GM21423 (cell line): Measurements from ENCODE around the gene BAIAP2.
"Not testable (repeated sequence)": the region's sequence is repeated elsewhere in the genome, so short reads cannot be mapped to it uniquely, and the experiment has no call there.

Experiments
- ATAC-seq: cut with Tn5 transposase; IDR thresholded peaks from one replicate; pipeline ENCODE4 v1.9.1; 2021; ENCODE audit warnings: mild to moderate bottlenecking, moderate library complexity; ENCODE audit not compliant: unreplicated experiment

Gene BAIAP2

GRCh38 chr17:81134064-81134781, 99.3 kb downstream of the BAIAP2 start:
- no peak for ATAC-seq

DNA sequence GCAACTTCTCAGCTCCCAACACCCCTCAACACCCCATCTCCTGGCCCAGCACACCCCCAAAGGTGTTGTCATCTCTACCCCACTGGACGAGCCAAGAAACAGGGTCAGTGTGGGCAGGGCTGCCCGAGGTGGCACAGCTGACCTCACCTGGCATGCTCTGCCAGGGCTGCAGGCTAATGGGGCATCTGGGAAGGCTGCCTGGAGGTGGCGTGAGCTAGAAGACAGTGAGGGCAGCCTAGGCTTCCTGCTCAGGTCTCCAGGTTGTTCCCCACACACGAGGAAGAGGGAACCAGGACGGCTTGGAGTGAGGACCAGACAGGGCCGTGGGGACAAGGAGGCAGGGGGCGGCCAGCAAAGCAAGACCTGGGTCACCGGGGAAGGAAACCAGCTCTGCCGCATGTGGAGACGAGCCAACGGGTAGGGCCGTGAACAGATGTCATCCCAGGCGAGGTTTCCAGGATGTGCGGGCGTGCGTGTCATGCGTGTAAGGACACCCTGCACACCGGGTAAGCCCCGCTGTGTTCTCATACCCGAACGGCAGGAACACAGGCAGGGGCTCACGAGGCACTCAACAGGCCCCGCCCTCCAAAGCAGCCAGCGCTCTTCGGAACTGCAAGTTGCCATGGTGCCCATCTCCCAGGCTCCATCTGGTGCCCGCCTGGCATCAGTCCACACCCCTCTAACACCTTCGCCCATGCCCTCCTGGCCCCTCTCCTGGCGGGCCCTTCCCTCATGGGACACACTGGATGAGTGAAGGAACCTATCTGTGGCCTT, 100.7 kb downstream of the BAIAP2 start:
- ATAC-seq, result no peak

- no peak for ATAC-seq
These were observed 101.4 kb downstream of the BAIAP2 start for GRCh38 chr17:81136366-81136765.

DNA sequence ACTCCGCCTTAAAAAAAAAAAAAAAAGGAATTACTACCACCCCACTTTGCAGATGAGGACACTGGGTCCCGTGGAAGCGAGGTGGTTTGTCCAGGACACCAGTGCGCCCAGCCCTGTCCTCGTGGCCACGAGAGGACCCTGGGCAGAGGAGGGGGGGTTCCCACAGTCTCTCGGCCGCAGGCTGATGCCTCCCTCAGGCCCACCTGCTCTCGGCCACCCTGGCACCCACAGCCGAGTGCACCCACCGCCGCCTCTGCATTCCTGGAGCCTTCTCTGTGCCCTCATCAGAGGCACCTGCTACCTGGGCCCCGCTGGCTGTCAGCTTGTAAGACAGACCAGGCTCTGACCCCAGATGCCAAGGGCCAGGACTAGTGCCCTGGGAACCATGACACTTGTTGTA, 102.3 kb downstream of the BAIAP2 start:
- ATAC-seq, result no peak

DNA sequence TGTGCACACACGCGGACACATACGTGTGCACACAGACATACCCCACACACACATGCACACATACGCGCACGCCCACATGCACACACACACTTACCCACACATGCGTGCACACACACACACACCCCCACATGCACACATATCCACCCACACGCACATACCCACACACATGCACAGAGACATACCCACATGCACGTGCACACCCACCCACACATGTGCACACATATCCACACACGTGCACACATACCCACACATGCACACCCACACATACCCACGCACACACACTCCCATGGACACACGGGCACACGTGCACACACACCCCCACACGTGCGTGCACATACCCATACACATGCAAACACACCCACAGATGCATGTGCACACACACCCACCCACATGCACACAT, 103.1 kb downstream of the BAIAP2 start:
- no peak for ATAC-seq

DNA sequence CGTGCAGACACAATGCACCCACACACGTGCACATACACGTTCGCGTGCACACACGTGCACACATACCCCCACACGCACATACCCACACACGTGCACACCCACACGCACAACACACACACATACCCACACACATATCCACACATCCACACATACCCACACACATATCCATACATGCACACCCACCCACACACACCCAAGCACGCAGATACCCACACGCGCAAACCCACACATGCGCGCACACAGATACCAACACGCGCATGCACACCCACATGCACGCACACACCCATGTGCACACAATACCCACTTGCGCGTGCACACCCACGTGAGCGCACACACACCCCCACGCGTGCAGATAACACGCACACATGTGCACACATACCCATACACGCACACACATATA, 103.5 kb downstream of the BAIAP2 start:
- ATAC-seq, result no peak

DNA sequence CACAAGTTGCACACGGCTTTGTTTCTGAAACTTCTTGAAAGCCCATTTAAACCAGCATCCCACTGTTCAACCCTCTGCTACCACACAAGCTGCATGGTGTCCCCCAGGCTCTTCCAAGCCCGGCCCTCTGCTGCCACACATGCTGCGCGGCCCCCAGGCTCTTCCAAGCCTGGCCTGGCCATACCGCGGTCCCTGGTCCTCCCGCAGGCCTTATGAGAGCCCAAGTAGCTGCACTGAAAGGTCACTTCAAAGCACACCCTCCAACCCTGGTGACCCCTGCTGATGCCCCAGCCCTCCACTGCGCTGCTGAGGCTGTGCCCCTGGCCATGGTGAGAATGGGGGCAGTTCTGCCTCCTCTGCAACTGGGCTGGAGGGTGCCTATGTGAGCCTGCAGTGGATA, 104.5 kb downstream of the BAIAP2 start:
- ATAC-seq, result no peak

- ATAC-seq, result no peak
These were observed 105.1 kb downstream of the BAIAP2 start for GRCh38 chr17:81140018-81140417.

- ATAC-seq, result no peak
These were observed 105.7 kb downstream of the BAIAP2 start for GRCh38 chr17:81140695-81141094.

DNA sequence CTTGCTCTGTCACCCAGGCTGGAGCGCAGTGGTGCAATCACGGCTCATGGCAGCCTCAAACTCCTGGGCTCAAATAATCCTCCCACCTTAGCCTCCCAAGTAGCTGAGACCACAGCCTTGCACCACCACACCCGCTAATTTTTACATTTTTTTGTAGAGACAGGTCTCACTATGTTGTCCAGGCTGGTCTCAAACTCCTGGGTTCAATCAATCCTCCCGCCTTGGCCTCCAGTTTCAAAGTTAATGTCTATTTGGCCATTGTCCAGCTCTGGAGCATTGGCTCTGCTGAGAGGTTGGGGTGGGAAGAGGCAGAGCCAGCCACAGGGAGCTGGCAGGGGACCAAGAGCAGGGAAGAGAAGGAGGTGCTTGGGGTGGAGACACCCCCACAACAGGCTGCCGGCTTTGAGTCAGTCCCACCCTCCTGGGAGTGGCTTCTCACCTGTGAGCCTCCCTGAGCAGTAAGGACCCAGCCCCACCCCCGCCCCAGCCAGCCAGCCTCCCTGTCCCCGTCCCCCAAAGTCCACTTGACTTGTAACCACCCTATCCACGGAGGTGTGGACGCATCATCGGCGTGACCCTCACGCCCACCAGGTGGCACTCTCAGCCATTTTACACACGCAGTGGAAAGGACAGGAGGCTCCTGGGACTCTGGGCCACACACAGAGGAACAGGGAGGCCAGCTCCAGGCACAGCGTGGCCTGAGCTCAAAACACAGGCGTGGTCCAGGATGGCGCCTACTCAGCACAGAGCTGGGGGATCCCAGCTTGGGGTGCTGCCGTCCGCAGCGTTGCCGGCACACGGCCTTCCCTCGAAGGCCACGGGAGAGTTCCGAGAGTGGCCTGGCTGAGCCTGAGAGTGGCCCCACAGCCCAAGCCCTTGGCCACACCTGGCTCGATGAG, 107.6 kb downstream of the BAIAP2 start:
- ATAC-seq, result no peak

DNA sequence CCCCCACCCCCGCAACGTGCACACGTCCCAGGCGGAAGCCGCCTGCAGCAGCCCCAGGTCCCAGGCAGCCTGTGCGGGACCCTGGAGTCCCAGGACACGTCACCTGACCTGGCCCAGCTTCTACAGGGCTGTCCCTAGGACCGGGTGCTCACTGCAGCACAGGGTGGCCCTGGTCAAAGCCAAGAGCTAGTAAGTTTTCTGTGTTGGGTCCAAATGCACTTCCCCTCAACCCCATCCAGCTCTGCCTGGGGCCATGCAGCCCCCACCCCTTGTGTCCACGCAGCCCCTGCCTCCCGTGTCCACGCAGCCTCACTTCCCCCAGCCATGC, 108.2 kb downstream of the BAIAP2 start:
- no peak for ATAC-seq

DNA sequence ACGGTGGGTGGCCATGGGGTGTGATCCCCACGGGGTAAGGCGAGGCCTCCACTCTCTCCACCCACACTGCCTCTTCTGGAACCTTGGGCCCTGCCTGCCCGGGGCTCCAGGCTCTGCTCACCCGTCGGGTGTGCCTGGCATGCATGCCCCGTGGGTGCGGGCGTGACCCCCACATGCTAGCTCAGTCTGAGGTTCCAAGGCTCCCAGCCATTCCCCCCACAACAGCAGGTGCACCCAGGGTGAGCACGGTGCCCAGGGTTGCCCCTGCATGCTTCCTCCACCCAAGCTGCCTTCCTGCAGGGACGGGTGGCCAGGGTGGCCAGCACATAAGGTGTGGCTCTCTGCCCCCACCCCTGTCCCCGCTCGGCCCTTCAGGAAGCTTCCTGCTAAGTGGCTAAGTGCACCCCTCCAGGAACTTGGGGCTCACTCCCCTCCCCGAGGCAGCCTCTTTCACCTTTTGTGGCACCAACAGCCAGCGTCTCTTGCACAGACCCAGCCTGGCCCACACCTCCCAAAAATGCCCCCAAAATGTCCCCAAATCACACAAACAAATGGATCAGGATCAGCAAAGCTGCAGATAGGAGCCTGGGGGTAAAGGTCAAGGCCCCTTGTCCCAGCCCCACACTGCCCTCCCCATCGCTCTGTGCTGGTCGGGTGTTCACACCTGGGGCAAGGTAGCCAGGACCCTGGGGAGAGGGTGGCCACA, 108.9 kb downstream of the BAIAP2 start:
- ATAC-seq, result no peak

DNA sequence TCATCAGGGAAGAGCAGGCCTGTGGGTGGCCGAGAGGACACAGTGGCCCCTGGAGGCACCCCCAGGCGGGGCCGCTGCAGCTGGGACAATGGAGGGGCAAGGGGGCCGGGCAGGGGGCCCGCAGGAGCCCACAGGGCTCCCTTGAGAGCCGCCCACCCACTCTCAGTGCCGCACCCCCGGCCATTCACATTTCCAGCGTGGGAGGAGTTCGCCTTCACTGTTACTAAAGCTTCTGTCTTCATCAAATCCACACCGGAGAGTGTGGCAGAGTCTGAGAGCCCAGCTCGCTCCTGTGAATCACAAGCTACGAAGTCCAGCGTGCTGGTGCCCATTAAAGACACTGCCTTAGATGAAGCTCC, 109.5 kb downstream of the BAIAP2 start:
- no peak for ATAC-seq

DNA sequence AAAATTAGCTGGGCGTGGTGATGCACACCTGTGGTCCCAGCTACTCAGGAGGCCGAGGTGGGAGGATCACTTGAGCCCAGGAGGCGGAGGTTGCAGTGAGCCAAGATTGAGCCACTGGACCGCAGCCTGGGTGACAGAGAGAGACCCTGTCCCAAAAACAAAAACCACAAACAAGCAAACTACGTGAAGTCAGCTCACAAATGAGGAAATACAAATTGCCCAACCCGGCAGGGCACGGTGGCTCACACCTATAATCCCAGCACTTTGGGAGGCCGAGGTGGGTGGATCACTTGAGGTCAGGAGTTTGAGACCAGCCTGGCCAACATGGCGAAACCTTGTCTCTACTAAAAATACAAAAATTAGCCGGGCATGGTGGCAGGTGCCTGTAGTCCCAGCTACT, 111.3 kb downstream of the BAIAP2 start:
- ATAC-seq, result not testable (repeated sequence)

DNA sequence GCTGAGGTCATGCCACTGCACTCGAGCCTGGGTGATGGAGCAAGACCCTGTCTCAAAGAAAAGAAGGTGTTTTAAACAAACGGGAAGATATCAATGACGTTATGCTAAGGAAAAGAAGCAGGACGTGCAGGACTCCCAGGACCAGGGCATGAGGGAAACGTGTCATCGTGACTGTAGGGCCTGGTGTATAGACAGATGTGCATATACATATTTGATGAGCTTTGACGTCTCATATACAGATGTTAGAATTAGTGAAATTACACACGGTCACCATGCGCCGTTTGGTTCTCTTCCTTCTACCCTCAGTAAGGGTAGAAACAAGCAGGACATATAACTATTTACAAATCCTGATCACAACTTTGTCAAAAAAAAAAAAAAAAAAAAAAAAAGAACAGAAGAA, 112.8 kb downstream of the BAIAP2 start:
- no peak for ATAC-seq

- ATAC-seq, result no peak
These were observed 113.6 kb downstream of the BAIAP2 start for GRCh38 chr17:81148571-81148970.

- no peak for ATAC-seq
These were observed 114.1 kb downstream of the BAIAP2 start for GRCh38 chr17:81148986-81149533.

- no peak for ATAC-seq
These were observed 115.6 kb downstream of the BAIAP2 start for GRCh38 chr17:81150377-81151077.

GRCh38 chr17:81151278-81151677, 116.3 kb downstream of the BAIAP2 start:
- ATAC-seq, result no peak

GRCh38 chr17:81152288-81152828, 117.4 kb downstream of the BAIAP2 start:
- ATAC-seq, result no peak
